ENCODE measurements around the gene CARD19.

CARD19 gene

GRCh38 chr9:93064392-93065134 is 31.5 kb upstream of the CARD19 start:
- no peak for DNase-seq (ENCODE audit: low read depth, low spot score)

GRCh38 chr9:93065135-93065720 is 30.8 kb upstream of the CARD19 start:
- no peak for DNase-seq (ENCODE audit: low read depth, low spot score)

- DNase-seq (ENCODE audit: low read depth, low spot score): no peak
Observed at GRCh38 chr9:93066978-93067603, 28.9 kb upstream of the CARD19 start.

GRCh38 chr9:93068956-93069355 is 27.1 kb upstream of the CARD19 start:
- DNase-seq (ENCODE audit: low read depth, low spot score): no peak

DNA sequence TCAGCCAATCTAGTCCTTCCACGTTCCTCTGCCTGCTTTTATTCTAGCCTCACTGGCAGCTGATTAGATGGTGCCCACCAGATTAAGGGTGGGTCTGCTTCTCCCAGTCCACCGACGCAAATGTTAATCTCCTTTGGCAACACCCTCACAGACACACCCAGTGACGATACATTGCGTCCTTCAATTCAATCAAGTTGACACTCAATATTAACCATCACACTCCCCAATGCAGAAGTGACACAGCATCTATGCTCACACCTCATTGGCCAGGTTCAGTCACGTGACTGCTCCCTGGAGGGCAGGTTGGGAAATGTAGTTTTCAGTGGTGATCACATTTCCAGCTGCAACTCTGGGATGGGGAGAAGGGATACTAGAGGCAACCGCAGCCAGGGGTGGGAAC is 24.6 kb upstream of the CARD19 start:
- no peak for DNase-seq (ENCODE audit: low read depth, low spot score)

- no peak for DNase-seq (ENCODE audit: low read depth, low spot score)
Observed at GRCh38 chr9:93072383-93072795, 23.6 kb upstream of the CARD19 start.

GRCh38 chr9:93076101-93076791 is 19.8 kb upstream of the CARD19 start:
- no peak for DNase-seq (ENCODE audit: low read depth, low spot score)

- DNase-seq (ENCODE audit: low read depth, low spot score): no peak
Observed at GRCh38 chr9:93076792-93077128, 19.3 kb upstream of the CARD19 start.

DNA sequence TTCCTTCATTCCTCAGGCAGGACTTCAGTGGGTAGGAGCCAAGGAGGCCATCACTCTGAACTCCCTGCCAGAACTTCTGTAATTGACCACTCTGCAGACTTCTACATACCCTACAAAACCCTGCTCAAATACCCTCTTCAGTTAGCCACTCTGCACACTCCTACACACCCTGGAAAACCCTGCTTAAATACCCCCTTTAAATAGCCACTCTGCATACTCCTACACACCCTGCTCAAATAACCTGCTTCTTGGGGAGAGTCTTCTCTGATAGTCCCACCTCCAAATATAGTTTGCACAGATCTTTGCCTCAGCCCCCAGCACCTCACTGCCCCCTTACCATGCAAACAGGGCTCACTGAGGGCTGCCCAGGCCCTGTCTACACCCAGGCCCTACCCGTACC is 18.6 kb upstream of the CARD19 start:
- no peak for DNase-seq (ENCODE audit: low read depth, low spot score)

- DNase-seq (ENCODE audit: low read depth, low spot score): no peak
Observed at GRCh38 chr9:93077811-93078210, 18.2 kb upstream of the CARD19 start.

DNA sequence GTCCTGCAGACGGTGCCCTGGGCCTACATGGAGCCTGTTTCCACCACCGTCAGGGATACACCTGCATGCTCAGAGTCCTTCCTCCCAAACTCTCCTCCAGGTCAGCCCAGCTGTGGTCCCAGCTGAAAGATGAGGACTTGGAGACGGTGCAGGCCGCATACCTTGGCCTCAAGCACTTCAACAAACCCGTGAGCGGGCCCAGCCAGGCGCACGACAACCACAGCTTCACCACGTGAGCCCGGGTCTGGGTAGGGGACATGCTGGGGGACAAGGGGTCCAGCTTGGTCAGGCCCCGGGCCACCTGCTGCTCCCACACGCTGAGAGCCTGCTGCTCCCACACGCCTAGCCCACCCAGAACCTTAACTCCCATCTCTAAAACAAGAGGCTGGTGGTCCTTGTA is 16.6 kb upstream of the CARD19 start:
- no peak for DNase-seq (ENCODE audit: low read depth, low spot score)

DNA sequence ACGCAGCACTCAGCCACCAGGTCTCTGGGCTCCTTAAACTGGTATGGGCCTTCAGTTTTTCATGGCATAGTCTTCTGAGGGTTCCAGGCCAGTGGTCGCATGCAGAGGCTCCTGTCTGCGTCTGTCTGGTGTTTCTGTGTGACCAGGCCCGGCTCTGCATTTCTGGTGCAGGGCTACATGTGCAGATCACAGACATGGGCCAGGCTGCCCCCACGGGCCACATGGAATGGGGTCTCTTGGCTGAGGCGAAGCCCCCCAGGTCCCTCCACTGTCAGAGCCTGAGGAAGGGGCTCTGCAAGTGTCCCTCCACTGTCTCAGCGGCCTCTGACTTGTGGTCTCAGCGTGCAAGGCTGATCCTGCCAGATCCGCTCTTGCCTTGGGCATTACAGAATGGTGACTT is 15.6 kb upstream of the CARD19 start:
- DNase-seq (ENCODE audit: low read depth, low spot score): no peak

DNA sequence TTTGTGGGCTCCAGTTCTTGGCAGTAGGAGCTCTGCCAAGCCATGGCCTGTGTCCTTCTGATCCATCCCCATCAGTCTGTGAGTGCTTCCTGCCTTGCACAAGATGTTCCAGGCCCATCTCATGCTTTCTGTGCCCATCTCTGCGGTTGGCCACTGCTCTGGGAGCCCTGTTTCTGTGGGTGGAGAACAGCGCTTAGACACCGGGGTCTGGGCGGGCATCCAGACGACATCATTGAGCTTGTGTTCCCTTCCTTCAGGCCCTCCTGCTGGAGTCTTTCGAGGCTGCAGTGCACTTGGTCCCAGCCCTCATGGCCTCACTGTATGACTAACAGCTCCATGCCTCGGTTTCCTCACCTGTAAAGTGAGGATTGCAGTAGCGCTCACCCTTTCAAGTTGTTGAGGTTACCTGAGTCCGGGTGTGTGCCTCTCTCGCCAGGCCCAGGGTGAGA is 14.9 kb upstream of the CARD19 start:
- no peak for DNase-seq (ENCODE audit: low read depth, low spot score)

DNA sequence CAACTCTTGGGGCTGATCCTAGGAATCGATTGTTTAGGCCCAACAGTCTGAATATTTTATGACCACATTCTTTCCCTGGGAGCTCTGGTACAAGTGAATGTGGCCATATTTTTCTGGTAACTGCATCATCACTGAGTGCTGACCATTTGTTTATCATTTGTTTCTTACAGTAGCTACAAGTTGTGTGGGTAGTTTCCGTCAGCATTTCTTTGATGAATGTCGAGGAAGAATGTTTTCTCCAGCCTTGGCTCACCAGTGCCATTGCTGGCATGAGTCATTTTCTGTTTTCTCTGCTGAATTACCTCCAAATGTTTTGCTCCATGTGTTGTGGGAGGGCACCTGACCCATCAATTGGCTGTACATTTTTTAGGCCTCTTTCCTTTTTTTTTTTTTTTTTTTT is 14.1 kb upstream of the CARD19 start:
- DNase-seq (ENCODE audit: low read depth, low spot score): no peak

- DNase-seq (ENCODE audit: low read depth, low spot score): no peak
Observed at GRCh38 chr9:93082841-93083411, 13.1 kb upstream of the CARD19 start.

DNA sequence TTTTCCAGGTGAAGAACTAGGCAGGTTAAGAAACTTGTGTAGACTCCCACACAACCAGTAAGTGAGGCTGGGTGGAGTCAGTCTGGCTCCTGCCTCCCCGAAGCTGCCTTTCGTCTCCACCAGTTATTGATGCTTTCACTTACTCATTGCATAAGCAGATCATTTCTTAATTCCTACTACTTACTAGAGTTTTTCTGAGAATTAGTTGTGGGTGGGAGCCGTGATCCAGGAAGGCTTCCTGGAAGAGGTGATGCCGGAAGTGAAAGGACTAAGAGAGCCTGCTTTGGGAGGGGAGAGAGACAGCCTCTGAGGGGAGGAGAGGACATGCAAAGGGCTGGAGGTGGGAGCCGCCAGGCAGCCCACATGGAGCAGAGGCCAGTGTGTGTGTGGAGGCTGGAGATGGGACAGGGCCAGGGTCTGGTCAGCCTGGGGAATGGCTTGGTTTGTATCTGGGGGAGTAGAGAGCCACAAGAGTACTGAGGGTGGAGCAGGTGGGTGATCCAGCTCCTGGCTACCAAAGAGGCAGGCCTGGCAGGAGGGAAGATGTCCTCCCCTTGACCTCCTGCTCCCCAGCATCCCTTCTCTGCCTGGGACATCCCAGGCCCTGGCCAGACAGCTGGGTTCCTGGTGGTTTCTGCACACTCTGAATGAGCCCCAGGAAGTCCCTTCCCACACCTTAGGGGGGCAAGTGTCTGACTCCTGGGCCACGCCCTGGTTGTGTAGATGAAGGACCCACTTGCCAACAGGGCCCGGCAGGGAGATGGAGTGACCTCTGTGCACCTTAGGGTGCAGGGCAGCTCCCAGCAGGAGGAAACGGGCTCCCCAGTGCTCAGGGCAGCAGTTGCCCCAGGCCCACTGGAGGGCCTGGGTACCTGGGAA is 12.2 kb upstream of the CARD19 start:
- DNase-seq (ENCODE audit: low read depth, low spot score): no peak

GRCh38 chr9:93084471-93084881 is 11.5 kb upstream of the CARD19 start:
- no peak for DNase-seq (ENCODE audit: low read depth, low spot score)

DNA sequence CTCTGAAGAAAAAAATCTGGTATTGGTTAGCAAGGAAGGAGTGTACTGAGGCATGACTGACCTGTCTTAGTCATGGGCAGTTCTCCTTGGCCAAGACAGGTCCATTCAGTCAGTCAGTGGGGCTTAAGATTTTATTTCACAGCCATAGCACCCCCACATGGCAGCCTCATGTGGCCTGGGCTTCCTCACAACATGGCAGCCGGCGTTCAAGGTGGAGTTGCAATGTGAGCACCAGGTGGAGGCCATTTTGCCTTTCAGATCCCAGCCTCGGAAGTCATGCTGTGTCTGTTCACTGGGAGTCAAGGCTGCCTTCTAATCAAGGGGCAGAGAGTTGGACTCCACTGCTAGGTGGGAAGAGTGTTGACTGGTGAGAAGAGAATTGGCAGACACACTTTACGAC is 10.3 kb upstream of the CARD19 start:
- DNase-seq (ENCODE audit: low read depth, low spot score): no peak

GRCh38 chr9:93086447-93087224 is 9.4 kb upstream of the CARD19 start:
- no peak for DNase-seq (ENCODE audit: low read depth, low spot score)

DNA sequence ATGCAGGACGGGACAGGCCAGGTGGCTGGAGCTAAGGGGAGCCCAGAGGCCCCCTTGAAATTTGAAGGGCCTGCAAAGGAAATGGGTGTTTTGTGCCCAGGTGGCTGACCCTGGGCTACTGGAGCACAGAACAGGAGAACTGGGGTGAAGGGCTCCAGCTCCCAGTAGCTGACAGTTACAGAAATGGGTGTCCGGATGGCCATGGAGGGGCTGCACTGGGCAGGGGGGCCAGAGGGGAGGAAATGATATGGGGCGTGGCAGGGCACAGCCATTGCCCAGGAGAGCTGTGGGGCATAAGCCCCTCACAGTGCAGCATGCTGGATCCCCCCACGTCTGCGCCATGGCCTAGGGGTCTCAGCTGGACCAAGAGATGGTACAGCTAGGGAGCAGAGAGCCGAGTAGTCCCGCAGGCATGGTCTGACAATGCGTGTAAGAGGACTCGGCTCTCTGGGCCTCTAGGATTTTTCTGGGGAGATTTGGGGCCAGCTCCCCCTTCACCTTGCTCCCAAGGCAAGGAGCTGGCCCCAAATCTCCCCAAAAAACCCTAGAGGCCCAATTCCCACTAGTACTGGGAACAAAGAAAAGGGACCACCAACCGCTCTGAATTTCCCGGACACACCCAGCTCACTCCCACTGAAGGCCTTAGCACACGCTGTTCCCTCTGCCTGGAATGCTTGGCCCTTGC is 7.9 kb upstream of the CARD19 start:
- DNase-seq (ENCODE audit: low read depth, low spot score): no peak
